ENCODE results near the gene BRME1. TPM values are rescaled to one million over a fixed set of nuclear protein-coding genes. Genes with fewer than 3 reads are reported as not detected.
A peak's percentile ranks its signal among the peaks of the same experiment; 100 is the strongest.

BRME1 gene
- total RNA-seq, 4 donors from 2014 or later = 0.42 to 1.1 (median 0.78) TPM

- intact Hi-C loops (cut with DNase I) = loop anchor here (5.0 kb wide), 1 partner anchor 174 kb away; no protein-coding TSS in a partner anchor
- no peak for DNase-seq (ENCODE audit: extremely low spot score)
- no peaks in the 10 kb centered on the region for H3K9me3 ChIP-seq
- no peak overlapping the region for H3K27ac ChIP-seq (replicated peaks in 1 of 4)
- H3K4me1 ChIP-seq = peaks cover 15 to 32% (median 27%) of the 10 kb centered on the region in 4 donors
- no peak overlapping the region for H3K4me3 ChIP-seq
- TF ChIP-seq POLR2A (IDR thresholded peaks at IDR 0.05; ENCODE audit: low read depth) = no peak
- TF ChIP-seq CTCF (IDR thresholded peaks at IDR 0.05) = no peak
- no peak for TF ChIP-seq EP300 (IDR thresholded peaks at IDR 0.05)
- TF ChIP-seq POLR2AphosphoS5 (IDR thresholded peaks at IDR 0.05) = no peak
- 88% methylated on average over 10 of the region's 10 CpGs for WGBS
- no peaks in the 10 kb centered on the region for H3K27me3 ChIP-seq
- H3K36me3 ChIP-seq = no peaks in the 10 kb centered on the region
These were observed 22.3 kb downstream of the BRME1 start for GRCh38 chr19:13883516-13884064.

DNA sequence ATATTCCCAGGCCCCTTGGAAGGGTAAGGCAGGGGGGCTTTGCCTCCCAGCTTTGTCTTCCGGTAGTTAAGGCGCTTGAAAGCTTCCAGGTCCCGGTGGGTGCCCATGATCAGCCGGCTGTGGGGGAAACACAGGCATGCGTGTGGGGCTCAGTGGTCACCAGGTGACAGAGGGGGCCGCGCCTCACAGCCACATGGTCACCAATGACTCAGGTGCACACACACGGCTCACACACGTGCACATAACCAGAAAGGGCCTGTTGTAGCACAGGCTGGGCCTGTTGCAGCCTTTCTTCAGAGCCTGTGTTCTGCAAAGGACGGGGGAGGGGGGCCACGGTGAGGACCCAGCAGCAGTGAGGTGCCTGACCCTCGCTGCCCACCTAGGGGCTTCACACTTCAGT is 23.1 kb downstream of the BRME1 start:
- Histone ChIP-seq H3K27me3 (no peaks in the 10 kb centered on the region), H3K4me3 (no peak overlapping the region), H3K36me3 (no peaks in the 10 kb centered on the region), H3K9me3 (no peaks in the 10 kb centered on the region), H3K27ac (replicated peaks in 1 of 4) (no peak overlapping the region), H3K4me1 (peaks cover 15 to 32% (median 27%) of the 10 kb centered on the region in 4 donors)
- DNase-seq (ENCODE audit: extremely low spot score) = no peak
- no peak for TF ChIP-seq EP300 (IDR thresholded peaks at IDR 0.05)
- TF ChIP-seq POLR2AphosphoS5 (IDR thresholded peaks at IDR 0.05) = no peak
- TF ChIP-seq CTCF (IDR thresholded peaks at IDR 0.05) = no peak
- no peak for TF ChIP-seq POLR2A (IDR thresholded peaks at IDR 0.05; ENCODE audit: low read depth)
- 98% methylated on average over 7 of the region's 12 CpGs for WGBS
- intact Hi-C loops (cut with DNase I) = loop anchor here (5.0 kb wide), 1 partner anchor 174 kb away; no protein-coding TSS in a partner anchor

- Histone ChIP-seq H3K4me1 (peaks cover 15 to 32% (median 27%) of the 10 kb centered on the region in 4 donors), H3K36me3 (no peaks in the 10 kb centered on the region), H3K27ac (replicated peaks in 1 of 4) (peak overlapping the region in 1 of 4 donors; percentile 78), H3K9me3 (no peaks in the 10 kb centered on the region), H3K4me3 (no peak overlapping the region), H3K27me3 (no peaks in the 10 kb centered on the region)
- intact Hi-C loops (cut with DNase I) = loop anchor here (5.0 kb wide), 1 partner anchor 175 kb away; no protein-coding TSS in a partner anchor
- no peak for DNase-seq (ENCODE audit: extremely low spot score)
- TF ChIP-seq EP300 (IDR thresholded peaks at IDR 0.05) (no peak), CTCF (IDR thresholded peaks at IDR 0.05) (no peak), POLR2A (IDR thresholded peaks at IDR 0.05; ENCODE audit: low read depth) (no peak), POLR2AphosphoS5 (IDR thresholded peaks at IDR 0.05) (no peak)
- 64% methylated on average over 3 of the region's 5 CpGs for WGBS
These were observed 23.5 kb downstream of the BRME1 start for GRCh38 chr19:13882419-13882795.

DNA sequence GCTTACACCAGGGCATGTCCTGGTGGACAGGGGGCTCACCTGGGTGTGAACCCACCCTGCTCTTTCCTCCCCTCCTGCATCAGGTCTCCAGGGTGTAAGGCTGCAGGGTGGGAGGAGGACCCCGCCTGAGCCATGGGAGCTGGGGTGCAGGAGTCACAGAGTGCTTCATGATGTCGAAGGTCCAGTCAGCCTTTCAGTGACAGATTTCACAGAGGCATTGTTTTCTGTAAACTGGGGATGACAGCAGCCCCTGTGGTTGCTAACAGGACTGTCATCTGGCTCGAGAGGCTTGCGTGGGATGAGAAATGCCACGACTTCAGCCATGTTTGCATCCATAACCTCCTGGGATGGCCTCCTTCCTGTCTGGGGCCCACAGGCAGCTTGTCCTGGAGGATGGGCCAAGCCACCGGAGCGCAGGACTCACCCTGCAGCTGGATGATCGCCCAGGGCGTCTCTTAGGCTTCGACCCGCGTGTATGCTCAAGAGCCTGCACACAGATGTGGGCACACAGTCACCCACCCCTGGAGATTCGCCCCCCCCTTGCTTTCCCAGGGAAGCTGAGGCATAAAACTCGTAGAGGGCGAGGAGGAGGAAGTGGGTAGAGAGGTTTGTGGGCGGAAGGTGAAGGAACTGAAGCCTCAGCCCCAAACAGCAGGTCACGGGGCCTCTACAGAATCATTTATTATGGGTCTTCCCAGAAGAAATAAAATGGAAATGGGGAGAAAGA is 24.1 kb downstream of the BRME1 start:
- Histone ChIP-seq H3K36me3 (no peaks in the 10 kb centered on the region), H3K4me1 (peaks cover 15 to 32% (median 27%) of the 10 kb centered on the region in 4 donors), H3K27me3 (no peaks in the 10 kb centered on the region), H3K9me3 (no peaks in the 10 kb centered on the region), H3K27ac (replicated peaks in 1 of 4) (peak overlapping the region; percentile 74 to 79 (median 78)), H3K4me3 (no peak overlapping the region)
- intact Hi-C loops (cut with DNase I) = loop anchor here (5.0 kb wide), 1 partner anchor 175 kb away; no protein-coding TSS in a partner anchor
- 73% methylated on average over 11 of the region's 17 CpGs for WGBS
- no peak for TF ChIP-seq EP300 (IDR thresholded peaks at IDR 0.05)
- no peak for TF ChIP-seq POLR2A (IDR thresholded peaks at IDR 0.05; ENCODE audit: low read depth)
- no peak for TF ChIP-seq CTCF (IDR thresholded peaks at IDR 0.05)
- no peak for TF ChIP-seq POLR2AphosphoS5 (IDR thresholded peaks at IDR 0.05)
- DNase-seq (ENCODE audit: extremely low spot score) = no peak

Measured in esophagus muscularis mucosa (tissue), 4 donors.